GM19193 (cell line): ENCODE data around the gene TLR5.

Experiments used
- POLR2A ChIP-seq: IDR thresholded peaks from 4 replicates; pipeline ENCODE4 v1.6.1; 2011; ENCODE audit not compliant: insufficient read depth, insufficient read length; ENCODE audit errors: extremely low read depth

Gene TLR5

DNA sequence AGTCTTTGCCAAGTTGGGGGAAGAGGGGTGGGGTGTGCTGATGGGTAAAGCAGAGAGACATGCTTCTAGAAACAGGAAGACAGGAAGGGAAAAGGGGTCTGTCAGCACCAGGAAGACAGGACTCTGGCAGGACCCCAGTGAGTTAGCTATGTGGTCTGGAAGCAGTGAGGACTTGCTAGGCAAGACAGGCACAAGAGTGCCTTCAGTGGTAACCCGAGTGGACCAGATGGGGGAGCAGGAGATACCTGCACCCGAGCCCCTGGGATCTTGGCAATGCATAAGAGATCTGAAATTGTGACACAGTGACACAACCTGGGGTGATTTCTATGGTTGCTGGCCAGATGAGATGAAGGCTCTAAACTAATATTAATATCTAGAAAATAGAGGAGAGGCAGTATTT, 7.0 kb downstream of the TLR5 start:
- TF ChIP-seq POLR2A: no peak

GRCh38 chr1:223135176-223135942, 7.7 kb downstream of the TLR5 start:
- no peak for TF ChIP-seq POLR2A

DNA sequence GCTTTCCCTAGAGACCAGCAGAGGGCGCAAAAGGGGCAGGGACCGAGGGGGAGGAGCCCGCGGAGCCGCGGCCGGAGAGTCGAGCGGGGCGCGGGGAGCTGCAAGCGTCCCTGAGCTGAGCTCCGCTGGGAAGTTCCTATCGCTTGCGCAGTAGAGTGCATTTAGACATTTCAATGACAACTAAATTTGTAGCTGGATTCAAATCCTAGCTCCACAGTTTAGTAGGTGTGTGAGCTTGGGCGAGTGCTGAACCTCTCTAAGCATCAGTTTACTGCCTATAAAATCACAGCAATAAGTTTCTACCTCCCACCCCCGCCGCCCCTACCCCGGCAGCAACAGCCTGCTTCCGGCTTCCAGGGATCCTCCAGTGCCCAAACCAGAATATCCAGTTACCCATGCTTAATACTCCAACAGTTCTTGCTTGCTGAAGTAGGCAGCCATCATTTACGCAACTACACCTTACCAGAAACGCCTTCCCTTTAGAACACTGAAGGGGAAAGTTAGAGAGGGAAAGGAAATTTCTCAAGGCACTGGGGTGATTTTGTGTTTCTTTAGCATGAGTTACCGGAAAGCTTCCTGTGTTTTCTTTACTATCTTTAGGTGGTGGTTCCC, 9.1 kb downstream of the TLR5 start:
- TF ChIP-seq POLR2A: no peak

GRCh38 chr1:223133306-223133823, 9.7 kb downstream of the TLR5 start:
- TF ChIP-seq POLR2A: no peak

DNA sequence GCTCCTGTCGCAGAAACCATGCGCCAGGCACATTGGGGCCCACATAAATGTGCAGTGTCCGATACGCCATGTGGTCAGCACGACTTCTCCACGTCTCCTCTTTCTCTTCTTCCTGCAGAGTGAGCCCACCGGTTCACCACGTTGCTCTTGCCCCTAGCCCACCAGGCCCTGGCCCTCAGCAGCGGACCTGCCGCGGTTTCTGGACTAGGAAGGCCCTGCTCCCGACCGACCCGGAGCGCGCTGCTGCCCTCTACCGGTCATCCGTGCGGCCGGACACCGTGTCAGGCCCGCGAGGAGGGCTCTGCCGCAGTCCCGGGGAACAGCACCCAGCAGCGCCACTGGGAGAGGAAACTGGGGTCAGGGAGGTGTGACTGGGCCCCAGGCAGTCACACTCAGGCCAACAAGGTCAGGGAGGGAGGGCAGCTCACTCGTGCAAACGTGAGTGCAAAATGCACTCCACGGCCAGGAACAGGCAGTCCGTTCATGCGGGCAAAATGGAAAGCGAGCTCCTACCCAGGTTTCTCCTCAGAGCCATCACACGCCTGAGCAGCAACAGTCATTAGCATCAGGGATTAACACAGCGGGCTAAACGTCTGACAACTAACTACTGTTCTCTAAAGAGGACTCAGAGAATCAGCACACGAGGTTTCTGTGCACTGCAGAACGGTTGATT, 13.7 kb downstream of the TLR5 start:
- no peak for TF ChIP-seq POLR2A

GRCh38 chr1:223126741-223127140, 16.3 kb downstream of the TLR5 start:
- TF ChIP-seq POLR2A: no peak

DNA sequence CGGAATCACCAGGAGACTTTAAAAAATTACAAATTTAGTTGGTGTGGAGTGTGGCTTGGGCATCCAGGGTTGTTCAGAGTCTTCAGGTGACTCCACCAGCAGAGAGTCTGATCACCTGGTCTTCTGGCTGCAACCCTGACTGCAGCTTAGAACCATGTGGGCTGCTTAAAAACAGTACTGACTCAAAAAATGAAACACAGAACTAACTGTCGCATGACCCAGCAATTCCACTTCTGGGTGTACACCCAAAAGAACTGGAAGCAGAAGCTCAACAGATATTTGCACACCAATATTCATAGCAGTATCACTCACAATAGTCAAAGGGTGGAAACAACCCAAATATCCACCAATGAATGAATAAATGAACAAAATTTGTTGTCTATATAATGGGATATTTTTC, 17.3 kb downstream of the TLR5 start:
- TF ChIP-seq POLR2A: no peak

GRCh38 chr1:223123011-223123610, 19.9 kb downstream of the TLR5 start:
- no peak for TF ChIP-seq POLR2A

- no peak for TF ChIP-seq POLR2A
Measured at GRCh38 chr1:223118418-223118817, 24.6 kb downstream of the TLR5 start.

DNA sequence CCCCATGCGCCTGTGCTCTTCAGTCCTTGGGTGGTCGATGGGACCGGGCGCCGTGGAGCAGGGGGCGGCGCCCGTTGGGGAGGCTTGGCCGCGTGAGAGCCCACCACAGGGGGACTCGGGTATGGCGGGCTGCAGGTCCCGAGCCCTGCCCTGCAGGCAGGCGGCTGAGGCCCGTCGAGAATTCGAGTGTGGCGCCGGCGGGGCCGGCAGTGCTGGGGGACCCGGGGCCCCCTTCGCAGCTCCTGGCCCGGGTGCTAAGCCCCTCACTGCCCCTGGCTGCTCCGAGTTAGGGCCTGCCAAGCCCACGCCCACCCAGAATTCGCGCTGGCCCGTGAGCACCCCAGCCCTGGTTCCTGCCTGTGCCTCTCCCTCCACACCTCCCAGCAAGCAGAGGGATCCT, 26.1 kb downstream of the TLR5 start:
- TF ChIP-seq POLR2A: no peak

DNA sequence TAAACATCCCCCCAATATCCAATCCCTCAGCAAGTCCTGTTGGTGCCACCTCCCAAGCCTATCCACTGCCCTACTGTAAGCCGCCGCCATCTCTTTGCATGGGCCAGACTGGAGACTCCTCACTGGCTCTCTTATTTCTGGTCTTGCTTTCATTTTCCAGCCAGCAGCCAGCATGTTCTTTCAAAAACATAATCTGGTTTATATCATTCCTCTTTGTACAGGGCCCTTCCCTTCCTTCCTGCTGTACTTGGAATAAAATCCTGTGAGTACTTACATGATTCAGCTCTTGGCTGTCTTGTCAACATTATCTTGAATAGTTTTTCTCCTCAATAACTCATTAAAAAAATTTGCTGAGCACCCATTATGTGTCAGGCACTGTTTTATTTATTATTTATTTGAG, 28.2 kb downstream of the TLR5 start:
- TF ChIP-seq POLR2A: no peak

DNA sequence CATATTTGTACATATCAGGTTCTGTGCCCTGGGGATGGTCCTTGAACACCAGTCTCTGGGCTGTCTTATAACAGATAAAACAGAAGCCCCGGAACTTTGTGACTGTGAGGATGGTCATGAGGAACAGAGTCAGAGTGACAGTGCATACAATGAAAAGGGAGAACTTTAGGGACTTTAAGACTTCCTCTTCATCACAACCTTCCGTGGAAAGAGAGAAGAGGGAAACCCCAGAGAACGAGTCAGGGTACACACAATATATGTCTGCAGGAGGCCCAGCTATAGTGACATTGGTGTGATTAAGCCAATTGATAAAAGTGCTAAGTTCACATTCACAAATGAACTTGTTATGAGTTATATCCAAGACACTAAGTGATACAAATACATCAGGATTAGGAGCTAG, 32.1 kb downstream of the TLR5 start:
- TF ChIP-seq POLR2A: no peak

DNA sequence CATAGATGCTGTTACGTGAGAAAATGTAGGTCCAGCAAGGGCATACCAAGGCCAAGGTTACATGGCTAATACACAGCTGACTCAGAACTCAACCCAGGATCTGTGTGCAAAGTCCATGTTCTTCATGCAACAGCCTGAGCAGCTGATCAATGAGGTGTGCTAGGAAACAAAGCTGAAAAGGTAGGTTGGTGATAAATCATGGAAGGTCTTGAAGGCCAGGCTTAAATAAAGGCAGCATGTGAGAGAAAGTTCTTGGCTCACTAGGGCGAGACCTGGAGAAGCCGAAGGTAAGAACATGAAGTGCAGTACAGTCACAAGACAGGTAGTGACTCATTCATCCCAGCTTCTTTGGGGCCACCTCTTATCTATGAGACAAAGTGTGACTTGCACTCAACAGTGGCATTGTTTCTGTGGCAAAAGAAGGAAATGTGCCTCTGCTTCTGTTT, 33.4 kb downstream of the TLR5 start:
- no peak for TF ChIP-seq POLR2A

- no peak for TF ChIP-seq POLR2A
Measured at GRCh38 chr1:223106856-223107255, 36.2 kb downstream of the TLR5 start.

- no peak for TF ChIP-seq POLR2A
Measured at GRCh38 chr1:223105568-223105967, 37.5 kb downstream of the TLR5 start.
